GM12873 (cell line): Measurements from ENCODE around the gene ACD.

Experiments
- TF ChIP-seq, protein P1 (sequence below): IDR thresholded peaks from 2 replicates; pipeline ENCODE4 v1.5.1; 2012; ENCODE audit warnings: low read depth, mild to moderate bottlenecking, moderate library complexity, low read length, control low read depth; ENCODE audit not compliant: insufficient read depth; ENCODE audit errors: missing control alignments

Gene ACD

GRCh38 chr16:67648088-67648763 lies 11.8 kb downstream of the ACD start:
- TF ChIP-seq, protein P1, sequence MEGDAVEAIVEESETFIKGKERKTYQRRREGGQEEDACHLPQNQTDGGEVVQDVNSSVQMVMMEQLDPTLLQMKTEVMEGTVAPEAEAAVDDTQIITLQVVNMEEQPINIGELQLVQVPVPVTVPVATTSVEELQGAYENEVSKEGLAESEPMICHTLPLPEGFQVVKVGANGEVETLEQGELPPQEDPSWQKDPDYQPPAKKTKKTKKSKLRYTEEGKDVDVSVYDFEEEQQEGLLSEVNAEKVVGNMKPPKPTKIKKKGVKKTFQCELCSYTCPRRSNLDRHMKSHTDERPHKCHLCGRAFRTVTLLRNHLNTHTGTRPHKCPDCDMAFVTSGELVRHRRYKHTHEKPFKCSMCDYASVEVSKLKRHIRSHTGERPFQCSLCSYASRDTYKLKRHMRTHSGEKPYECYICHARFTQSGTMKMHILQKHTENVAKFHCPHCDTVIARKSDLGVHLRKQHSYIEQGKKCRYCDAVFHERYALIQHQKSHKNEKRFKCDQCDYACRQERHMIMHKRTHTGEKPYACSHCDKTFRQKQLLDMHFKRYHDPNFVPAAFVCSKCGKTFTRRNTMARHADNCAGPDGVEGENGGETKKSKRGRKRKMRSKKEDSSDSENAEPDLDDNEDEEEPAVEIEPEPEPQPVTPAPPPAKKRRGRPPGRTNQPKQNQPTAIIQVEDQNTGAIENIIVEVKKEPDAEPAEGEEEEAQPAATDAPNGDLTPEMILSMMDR, result no peak

GRCh38 chr16:67647681-67648080 lies 12.4 kb downstream of the ACD start:
- TF ChIP-seq, protein P1, result no peak

DNA sequence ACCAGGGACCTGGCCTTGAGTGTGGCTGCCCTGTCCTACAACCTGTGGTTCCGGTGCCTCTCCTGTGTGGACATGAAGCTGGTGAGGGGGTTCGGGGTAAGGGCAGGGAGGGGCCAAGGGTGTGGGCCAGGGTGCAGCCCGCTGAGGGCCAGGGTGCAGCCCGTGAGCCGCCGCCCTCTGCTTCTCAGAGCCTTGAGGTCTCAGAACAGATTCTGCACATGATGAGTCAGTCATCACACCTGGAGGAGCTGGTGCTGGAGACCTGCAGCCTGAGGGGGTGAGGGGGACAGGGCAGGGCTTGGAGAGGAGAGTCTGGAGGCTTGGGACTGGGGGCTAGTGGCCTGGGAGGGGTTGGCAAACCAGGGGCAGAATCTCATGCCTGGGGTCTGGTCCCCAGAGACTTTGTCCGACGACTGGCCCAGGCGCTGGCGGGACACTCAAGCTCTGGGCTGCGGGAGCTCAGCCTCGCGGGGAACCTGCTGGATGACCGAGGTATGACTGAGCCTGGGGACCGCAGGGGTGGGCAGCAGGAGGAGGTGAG lies 12.9 kb downstream of the ACD start:
- TF ChIP-seq, protein P1, result no peak

- TF ChIP-seq, protein P1, result no peak
Measured at GRCh38 chr16:67645397-67646121, 14.5 kb downstream of the ACD start.

- TF ChIP-seq, protein P1, result no peak
Measured at GRCh38 chr16:67644038-67644437, 16.0 kb downstream of the ACD start.

DNA sequence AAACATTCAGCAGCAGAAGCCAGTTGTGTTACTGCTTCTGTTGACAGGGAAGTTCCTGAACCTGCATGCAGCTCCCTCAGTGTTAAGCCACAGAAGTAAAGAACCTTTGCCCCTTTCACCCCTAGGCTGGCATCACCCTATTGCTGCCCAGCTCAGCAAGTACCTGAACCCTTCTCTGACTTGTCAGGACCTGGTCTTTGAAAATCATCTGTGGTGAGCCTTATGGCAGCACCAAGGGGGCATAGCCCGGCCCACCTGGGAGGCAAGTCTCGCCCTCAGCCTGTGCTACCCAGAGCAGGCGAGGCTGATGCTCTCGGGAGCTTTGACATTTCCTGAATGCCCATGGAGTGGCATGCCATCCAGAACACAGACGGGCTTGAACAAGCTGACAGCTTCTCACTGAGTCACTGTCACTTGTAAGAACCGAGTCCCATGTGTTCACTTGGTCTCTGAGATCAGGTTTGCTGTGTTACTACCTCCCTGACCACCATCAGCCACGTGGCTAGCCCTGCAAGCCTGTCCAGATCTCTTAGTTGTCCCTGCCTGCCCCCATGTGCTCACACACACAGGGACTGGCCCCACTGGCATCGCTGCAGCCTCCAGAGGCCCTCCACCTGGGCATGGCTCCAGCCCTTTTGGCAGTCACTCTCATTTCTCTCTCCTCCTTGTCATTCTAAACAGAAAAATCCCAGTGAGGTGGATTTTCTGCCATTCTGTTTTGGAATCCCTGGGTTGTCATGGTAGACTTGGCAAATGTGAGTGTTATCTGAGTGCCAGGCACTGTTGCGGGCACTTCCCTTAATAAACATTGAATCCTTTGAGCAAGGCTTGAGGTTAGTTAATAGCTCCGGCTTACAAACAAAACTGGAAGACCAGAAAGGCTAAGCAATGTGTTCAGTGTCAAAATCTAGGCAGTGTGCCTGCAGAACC lies 18.0 kb downstream of the ACD start:
- TF ChIP-seq, protein P1, result no peak
